GM12865 (cell line): Measurements from ENCODE around the gene TECPR2.

ENCODE experiments used
- DNase-seq: peaks from one replicate; pipeline ENCODE4 v3.0.0; 2010; ENCODE audit warnings: low read depth
- H3K4me3 ChIP-seq: 2 replicates; pipeline ENCODE4 v1.5.1; 2011; ENCODE audit warnings: mild to moderate bottlenecking, low read depth, low read length, control low read depth
- CTCF ChIP-seq: IDR thresholded peaks from 2 replicates; pipeline ENCODE4 v1.5.1; 2011; ENCODE audit warnings: low read length, control low read depth, low read depth, inconsistent platforms; ENCODE audit not compliant: insufficient read depth; ENCODE audit errors: missing control alignments

The TECPR2 gene

GRCh38 chr14:102424923-102425322, 62.2 kb downstream of the TECPR2 start:
- no peak for TF ChIP-seq CTCF
- DNase-seq = no peak

GRCh38 chr14:102426796-102427195, 64.1 kb downstream of the TECPR2 start:
- no peak overlapping the region for H3K4me3 ChIP-seq
- no peak for TF ChIP-seq CTCF
- DNase-seq = no peak

More at GRCh38 chr14:102424923-102425322, 62.2 kb downstream of the TECPR2 start:
- H3K4me3 ChIP-seq = no peak overlapping the region

GRCh38 chr14:102427642-102428041, 64.9 kb downstream of the TECPR2 start:
- no peak overlapping the region for H3K4me3 ChIP-seq
- no peak for TF ChIP-seq CTCF
- DNase-seq = no peak

GRCh38 chr14:102430212-102430908, 67.6 kb downstream of the TECPR2 start:
- no peak overlapping the region for H3K4me3 ChIP-seq
- DNase-seq = no peak
- no peak for TF ChIP-seq CTCF

GRCh38 chr14:102431751-102432150, 69.0 kb downstream of the TECPR2 start:
- TF ChIP-seq CTCF = no peak
- DNase-seq = no peak
- H3K4me3 ChIP-seq = no peak overlapping the region

- TF ChIP-seq CTCF = no peak
- H3K4me3 ChIP-seq = no peak overlapping the region
- DNase-seq = no peak
These were observed 72.0 kb downstream of the TECPR2 start for GRCh38 chr14:102434647-102435175.
